HL-60 (cell line): ENCODE measurements around the gene SMC3.

Experiments
- CTCF ChIP-seq: IDR thresholded peaks from one replicate; pipeline ENCODE4 v1.5.1; 2011; ENCODE audit warnings: low read length, control low read depth, inconsistent platforms; ENCODE audit not compliant: insufficient read depth
- POLR2AphosphoS5 ChIP-seq: IDR thresholded peaks from 2 replicates; pipeline ENCODE4 v1.6.1; 2012; ENCODE audit warnings: low read depth
- REST ChIP-seq: IDR thresholded peaks from 2 replicates; pipeline ENCODE4 v1.6.1; 2012; ENCODE audit warnings: low read depth; ENCODE audit not compliant: insufficient replicate concordance
- SPI1 ChIP-seq: IDR thresholded peaks from 2 replicates; pipeline ENCODE4 v1.6.1; 2012; ENCODE audit warnings: low read depth, mild to moderate bottlenecking, borderline replicate concordance

- TF ChIP-seq CTCF: no peak
- peak; percentile 68; the same call in 1 of the 2 replicates for TF ChIP-seq SPI1
- no peak for TF ChIP-seq REST
- TF ChIP-seq POLR2AphosphoS5: no peak
These were observed 34.3 kb upstream of the SMC3 start for GRCh38 chr10:110533149-110533548.
